Vagina (tissue), 2 donors: Measurements from ENCODE around the gene CMSS1.

Experiments used
- POLR2A ChIP-seq, 2 donors: fragments of 450-650 bp; IDR thresholded peaks; one replicate each; pipeline ENCODE4 v1.6.1; 2017; ENCODE audit warnings: antibody characterized with exemption in 2 of 2, mild to moderate bottlenecking in 2 of 2, moderate library complexity in 2 of 2
- TF ChIP-seq, protein P1 (sequence below), 3 experiments: fragments of 450-650 bp in 2 of 3; fragments of 200-600 bp in 1 of 3; sonication (generic) in 1 of 3; IDR thresholded peaks; one replicate each; pipeline ENCODE4 v1.5.1; 2017 to 2019; ENCODE audit warnings: antibody characterized with exemption in 3 of 3, mild to moderate bottlenecking in 2 of 3, moderate library complexity in 2 of 3

DNA sequence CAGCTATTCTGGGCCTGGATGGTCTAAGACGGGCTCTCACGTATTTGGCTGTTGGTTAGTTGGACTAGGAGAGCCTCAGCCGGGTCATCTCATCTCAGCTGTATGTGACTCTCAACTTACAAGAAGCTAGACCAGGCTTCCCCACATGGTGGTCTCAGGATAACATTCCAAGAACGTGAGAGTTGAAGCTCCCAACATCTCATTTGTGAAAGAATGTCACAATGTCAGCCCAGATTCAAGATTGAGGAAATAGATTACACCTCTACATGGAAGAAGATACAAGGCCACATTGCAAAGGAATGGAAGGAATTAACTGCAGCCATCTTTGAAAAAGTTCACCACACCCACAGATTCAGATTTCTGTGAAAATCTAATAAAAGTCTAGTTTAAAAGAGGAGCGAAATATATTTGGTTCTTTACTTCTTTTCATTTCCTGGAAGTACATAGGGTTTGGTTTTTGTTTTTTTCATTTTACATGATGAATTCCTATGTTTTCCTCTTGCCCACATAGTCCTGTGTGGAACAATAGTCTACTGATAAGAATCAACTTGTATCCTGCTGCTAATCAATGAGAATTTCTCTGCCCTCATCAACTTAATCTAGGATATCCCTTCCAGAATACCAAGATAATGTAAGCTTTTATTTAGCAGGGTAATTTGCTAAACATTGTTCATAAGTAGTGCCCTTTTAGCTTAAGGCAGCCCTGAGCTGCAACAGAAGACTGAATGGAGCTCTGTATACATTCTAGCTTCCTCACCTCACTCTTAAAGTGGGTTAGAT lies 116.5 kb downstream of the CMSS1 start:
- TF ChIP-seq POLR2A (IDR thresholded peaks at IDR 0.05), result no peak
- TF ChIP-seq, protein P1, sequence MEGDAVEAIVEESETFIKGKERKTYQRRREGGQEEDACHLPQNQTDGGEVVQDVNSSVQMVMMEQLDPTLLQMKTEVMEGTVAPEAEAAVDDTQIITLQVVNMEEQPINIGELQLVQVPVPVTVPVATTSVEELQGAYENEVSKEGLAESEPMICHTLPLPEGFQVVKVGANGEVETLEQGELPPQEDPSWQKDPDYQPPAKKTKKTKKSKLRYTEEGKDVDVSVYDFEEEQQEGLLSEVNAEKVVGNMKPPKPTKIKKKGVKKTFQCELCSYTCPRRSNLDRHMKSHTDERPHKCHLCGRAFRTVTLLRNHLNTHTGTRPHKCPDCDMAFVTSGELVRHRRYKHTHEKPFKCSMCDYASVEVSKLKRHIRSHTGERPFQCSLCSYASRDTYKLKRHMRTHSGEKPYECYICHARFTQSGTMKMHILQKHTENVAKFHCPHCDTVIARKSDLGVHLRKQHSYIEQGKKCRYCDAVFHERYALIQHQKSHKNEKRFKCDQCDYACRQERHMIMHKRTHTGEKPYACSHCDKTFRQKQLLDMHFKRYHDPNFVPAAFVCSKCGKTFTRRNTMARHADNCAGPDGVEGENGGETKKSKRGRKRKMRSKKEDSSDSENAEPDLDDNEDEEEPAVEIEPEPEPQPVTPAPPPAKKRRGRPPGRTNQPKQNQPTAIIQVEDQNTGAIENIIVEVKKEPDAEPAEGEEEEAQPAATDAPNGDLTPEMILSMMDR (IDR thresholded peaks at IDR 0.05), result no peak
